T-helper 9 cell (primary cell): Measurements from ENCODE around the gene ATP11A.
"Not testable (repeated sequence)": the region's sequence is repeated elsewhere in the genome, so short reads cannot be mapped to it uniquely, and the experiment has no call there.

ENCODE experiments used
- DNase-seq: peaks from one replicate; pipeline ENCODE4 v3.0.0-alpha.2; 2020

ATP11A gene

GRCh38 chr13:112843392-112844111 lies 153.7 kb downstream of the ATP11A start:
- no peak for DNase-seq

DNA sequence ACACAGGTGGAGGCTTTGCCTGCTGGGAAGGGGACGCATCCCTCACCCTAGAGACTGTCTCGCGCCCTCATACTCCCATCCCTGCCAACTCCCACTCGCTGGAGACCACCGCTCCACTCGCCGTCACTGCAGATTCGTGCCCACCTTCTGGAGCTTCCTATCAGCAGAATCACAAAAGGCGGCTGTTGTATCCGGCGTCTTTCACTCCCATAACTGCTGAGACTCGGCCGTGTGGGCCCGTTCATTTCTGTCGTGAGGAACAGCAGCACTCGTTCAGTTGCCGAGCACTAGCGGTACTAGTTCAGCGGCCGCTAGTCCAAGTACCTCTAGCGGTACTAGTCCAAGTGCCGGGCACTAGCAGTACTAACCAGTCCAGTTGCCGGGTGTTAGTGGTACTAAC lies 154.6 kb downstream of the ATP11A start:
- no peak for DNase-seq

DNA sequence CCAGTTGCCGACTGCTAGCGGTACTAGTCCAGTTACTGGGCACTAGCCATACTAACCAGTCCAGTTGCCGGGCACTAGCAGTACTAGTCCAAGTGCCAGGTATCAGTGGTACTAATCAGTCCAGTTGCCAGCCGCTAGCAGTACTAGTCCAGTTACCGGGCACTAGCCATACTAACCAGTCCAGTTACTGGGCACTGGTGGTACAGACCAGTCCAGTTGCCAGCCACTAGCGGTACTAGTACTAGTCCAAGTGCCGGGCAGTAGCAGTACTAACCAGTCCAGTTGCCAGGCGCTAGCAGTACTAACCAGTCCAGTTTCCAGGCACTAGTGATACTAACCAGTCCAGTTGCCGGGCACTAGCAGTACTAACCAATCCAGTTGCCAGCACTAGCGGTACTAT lies 155.0 kb downstream of the ATP11A start:
- no peak for DNase-seq

GRCh38 chr13:112845511-112846144 lies 155.8 kb downstream of the ATP11A start:
- no peak for DNase-seq

DNA sequence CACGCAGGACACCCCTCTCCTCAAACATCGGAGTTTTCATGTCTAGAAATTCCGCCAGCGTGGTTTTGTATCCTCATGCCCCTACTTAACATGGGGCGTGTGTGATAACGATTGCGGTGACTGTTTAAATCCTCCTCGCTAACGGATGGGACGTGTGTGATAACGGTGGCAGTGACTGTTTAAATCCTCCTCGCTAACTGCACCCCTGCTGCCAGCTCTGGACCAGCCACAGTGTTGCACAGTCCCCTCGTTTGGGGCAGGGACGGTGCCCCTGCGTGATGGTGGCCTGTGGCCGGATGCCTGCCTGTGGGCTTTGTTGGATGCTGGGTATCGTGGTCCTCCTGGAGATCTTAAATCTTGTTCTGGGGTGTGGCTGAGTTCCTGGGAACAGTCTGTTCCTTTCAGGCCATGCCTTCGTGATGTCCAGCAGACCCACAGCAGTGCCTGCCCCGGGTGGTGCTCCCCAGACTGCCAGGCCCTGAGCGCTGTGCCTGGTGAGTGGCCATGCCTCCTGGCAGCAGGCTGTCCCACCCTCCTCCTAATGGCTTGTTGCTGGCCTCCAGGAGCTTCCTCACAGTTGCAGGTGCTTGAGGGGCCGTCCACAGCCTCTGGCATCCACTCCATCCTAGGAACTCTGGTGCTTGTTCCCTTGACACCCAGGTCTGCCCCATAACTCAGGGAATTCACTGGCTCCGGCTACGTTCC lies 156.7 kb downstream of the ATP11A start:
- DNase-seq: no peak

DNA sequence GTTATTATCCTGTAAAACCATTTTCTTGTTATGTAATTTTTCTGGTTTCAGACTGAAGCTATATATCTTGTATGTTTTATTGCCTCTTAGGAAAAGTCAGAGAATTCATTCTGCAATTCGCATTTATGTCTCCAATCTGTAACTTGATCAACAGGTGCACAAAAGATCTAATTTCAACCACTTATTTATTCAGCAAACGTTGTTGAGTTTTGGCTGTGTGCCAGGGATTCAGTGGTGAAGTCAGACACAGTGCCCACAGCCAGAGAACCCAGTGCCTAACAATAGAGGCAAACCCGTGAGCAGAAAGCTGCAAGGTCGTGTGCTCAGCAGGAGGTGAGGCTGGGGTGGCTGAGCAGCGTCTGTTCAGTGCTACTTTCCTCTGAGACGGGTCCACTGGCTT lies 159.7 kb downstream of the ATP11A start:
- DNase-seq: no peak

- DNase-seq: no peak
Observed at GRCh38 chr13:112850273-112850672, 160.4 kb downstream of the ATP11A start.

- DNase-seq: no peak
Observed at GRCh38 chr13:112851107-112852038, 161.5 kb downstream of the ATP11A start.

DNA sequence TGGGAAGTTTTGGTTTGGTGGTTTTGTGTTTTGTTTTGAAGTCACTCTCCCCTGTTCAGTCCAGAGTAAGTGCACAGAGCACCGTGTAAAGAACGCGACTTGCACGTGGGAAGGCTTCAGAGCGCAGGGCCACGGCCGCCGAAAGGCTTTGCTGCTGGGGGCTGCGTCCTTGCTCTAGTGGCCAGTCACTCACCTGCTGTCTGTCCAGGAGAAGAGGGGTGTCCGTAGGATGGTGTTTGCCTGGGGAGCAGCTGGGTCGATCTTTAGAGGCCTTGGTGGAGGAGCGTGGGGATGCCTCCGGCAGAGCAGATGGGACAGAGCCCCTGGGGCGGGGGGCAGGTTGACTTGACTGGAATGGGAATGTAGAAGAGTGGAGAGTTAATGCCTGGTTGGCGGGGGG lies 162.6 kb downstream of the ATP11A start:
- no peak for DNase-seq

DNA sequence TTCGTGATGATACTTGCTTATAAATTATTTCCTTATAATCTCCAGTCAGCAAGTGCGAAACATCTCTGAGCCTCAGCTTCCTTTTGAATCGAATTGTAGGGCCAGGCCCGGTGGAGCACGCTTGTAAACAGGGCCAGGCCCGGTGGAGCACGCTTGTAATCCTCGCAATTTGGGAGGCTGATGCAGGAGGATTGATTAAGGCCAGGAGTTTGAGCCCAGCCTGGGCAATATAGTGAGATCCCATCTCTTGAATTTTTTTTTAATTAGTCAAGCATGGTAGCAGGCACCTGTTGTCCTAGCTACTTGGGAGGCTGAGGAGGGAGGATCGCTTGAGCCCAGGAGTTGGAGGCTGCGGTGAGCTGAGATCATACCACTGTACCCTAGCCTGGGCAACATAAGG lies 163.0 kb downstream of the ATP11A start:
- no peak for DNase-seq

GRCh38 chr13:112854321-112854720 lies 164.5 kb downstream of the ATP11A start:
- DNase-seq: no peak

DNA sequence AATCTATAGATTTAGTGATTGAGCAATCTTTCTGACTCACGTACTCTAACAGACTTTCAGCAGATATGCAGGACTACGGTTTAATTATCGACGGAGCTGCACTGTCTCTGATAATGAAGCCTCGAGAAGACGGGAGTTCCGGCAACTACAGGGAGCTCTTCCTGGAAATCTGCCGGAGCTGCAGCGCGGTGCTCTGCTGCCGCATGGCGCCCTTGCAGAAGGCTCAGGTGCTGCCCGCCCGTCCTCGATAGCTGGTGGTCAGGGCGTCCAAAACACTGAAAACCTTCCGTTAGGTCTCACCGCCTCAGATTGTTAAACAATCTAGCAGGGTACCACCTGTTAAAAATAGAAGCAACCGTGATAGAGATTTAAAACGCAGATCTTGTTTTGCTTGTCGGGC lies 166.0 kb downstream of the ATP11A start:
- DNase-seq: no peak

DNA sequence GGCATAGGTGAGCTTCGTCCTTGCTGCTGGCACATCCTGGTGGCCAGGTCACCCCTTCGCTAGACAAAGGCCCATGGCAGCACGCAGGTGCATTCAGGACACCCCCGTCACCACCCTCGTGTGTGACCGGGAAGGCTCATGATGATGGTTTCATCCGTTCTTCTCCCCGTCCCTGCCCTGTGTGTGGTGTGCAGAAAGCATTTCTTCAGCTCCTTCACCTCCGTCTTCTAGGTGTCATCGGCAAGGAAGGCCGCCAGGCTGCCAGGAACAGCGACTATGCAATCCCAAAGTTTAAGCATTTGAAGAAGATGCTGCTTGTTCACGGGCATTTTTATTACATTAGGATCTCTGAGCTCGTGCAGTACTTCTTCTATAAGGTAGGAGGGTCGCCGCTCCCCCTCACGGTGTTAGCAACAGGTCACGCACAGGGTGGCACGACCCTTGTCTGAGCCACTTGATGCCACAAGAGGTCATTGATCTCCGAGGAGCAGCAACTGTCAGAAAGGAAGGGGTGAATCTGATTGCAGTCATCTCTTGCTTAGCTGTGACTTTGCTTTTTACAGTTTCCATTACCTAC lies 168.2 kb downstream of the ATP11A start:
- no peak for DNase-seq

DNA sequence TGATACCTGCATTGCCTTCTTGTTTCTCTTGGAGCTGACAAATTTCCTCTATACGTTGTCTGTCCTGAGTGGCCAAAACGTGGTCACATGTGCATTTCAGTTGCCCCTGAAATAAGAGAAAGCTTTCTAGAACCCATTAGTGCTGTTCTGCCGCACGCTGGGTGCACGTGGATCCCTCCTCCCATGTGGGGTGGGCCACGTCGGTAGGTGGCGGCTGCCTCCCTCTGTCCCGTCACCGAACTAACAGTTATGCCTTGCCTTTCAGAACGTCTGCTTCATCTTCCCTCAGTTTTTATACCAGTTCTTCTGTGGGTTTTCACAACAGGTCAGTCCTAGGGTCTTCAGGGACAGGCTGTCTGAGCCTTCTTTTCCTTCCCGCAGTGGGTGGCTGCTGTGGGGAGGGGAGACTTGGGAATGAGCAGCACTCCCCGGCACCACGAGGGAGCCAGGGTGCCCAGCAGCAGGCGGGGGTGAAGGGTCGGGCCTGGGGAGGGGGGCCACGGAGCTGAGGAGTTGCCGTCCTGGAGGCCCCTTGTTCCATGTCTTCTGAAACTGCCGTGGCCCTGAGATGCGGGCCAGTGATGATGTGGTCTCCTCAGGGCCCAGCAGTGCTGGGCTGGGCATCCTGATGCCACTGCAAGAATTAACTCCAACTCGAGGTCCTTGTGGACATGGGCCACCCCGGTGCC lies 169.4 kb downstream of the ATP11A start:
- no peak for DNase-seq

GRCh38 chr13:112859817-112860190 lies 170.0 kb downstream of the ATP11A start:
- no peak for DNase-seq

GRCh38 chr13:112861876-112862615 lies 172.2 kb downstream of the ATP11A start:
- no peak for DNase-seq

DNA sequence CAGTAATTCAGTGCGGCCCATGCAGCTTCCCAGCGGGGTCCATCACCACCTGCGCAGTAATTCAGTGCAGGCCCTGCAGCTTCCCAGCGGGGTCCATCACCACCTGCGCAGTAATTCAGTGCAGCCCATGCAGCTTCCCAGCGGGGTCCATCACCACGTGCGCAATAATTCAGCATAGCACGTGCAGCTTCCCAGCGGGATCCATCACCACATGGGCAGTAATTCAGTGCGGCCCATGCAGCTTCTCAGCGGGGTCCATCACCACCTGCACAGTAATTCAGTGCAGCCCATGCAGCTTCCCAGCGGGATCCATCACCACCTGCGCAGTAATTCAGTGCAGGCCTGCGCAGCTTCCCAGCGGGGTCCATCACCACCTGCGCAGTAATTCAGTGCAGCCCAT lies 173.5 kb downstream of the ATP11A start:
- DNase-seq: not testable (repeated sequence)

DNA sequence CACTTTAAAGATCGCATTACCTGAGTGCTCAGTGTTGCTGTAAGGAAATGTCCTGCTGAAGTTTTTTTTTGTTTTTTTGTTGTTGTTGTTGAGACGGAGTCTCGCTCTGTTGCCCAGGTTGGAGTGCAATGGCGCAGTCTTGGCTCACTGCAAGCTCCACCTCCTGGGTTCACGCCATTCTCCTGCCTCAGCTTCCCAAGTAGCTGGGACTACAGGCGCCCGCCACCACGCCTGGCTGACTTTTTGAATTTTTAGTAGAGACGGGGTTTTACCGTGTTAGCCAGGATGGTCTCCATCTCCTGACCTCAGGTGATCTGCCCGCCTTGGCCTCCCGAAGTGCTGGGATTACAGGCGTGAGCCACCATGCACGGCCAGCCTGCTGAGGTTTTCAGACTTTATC lies 175.6 kb downstream of the ATP11A start:
- not testable (repeated sequence) for DNase-seq

- no peak for DNase-seq
Observed at GRCh38 chr13:112867301-112867711, 177.5 kb downstream of the ATP11A start.

GRCh38 chr13:112868308-112868707 lies 178.5 kb downstream of the ATP11A start:
- no peak for DNase-seq
